Esophagus (tissue), 2 donors: ENCODE results near the gene VPREB1. TPM values are rescaled to one million over a fixed set of nuclear protein-coding genes. Genes with fewer than 3 reads are reported as not detected.
"Not testable (repeated sequence)": the region's sequence is repeated elsewhere in the genome, so short reads cannot be mapped to it uniquely, and the experiment has no call there.

Experiments used
- H3K27ac ChIP-seq, 2 donors: one replicate each; pipeline ENCODE4 v1.5.1; 2013; ENCODE audit warnings: low read depth in 2 of 2, mild to moderate bottlenecking in 2 of 2, inconsistent platforms in 1 of 2, low read length in 1 of 2, moderate library complexity in 1 of 2
- H3K27me3 ChIP-seq, 2 donors: one replicate each; pipeline ENCODE4 v1.6.1; 2013; ENCODE audit warnings: low read length in 2 of 2, control low read depth in 1 of 2, mild to moderate bottlenecking in 1 of 2; ENCODE audit not compliant: insufficient read depth in 2 of 2, control insufficient read depth in 1 of 2
- H3K36me3 ChIP-seq, 2 donors: one replicate each; pipeline ENCODE4 v1.6.1; 2013; ENCODE audit warnings: low read length in 1 of 2; ENCODE audit not compliant: control insufficient read depth in 2 of 2, insufficient read depth in 2 of 2
- H3K4me1 ChIP-seq, 2 donors: one replicate each; pipeline ENCODE4 v1.6.1; 2013; ENCODE audit warnings: low read length in 1 of 2; ENCODE audit not compliant: control insufficient read depth in 2 of 2, insufficient read depth in 2 of 2
- H3K4me3 ChIP-seq, 2 donors: one replicate each; pipeline ENCODE4 v1.5.1; 2013; ENCODE audit warnings: low read length in 2 of 2, mild to moderate bottlenecking in 2 of 2, low read depth in 1 of 2, moderate library complexity in 1 of 2
- H3K9me3 ChIP-seq, 2 donors: one replicate each; pipeline ENCODE4 v1.6.1; 2013; ENCODE audit warnings: mild to moderate bottlenecking in 2 of 2, low read depth in 1 of 2, low read length in 1 of 2, moderate library complexity in 1 of 2; ENCODE audit not compliant: control insufficient read depth in 2 of 2, insufficient read depth in 1 of 2
- WGBS, 2 donors: extraction: QIAGEN DNeasy Blood & Tissue Kit; methylation state at CpG; one replicate each; pipeline ENCODE4 v1.1.7; 2013; 5-methylcytosine and 5-hydroxymethylcytosine counted together
- polyA plus RNA-seq, 2 donors: library from polyadenylated mRNA; stranded (reverse); fragments of 200-250 nt; gene quantifications; one replicate each; pipeline ENCODE4 v1.2.3, GENCODE V29; 2013
- donor health status: healthy with polysubstance abuse.
- donor health status: Bipolar disorder and iron deficiency.

Gene VPREB1
- polyA plus RNA-seq, 2 donors: not detected

GRCh38 chr22:22291129-22291806 is 46.7 kb downstream of the VPREB1 start:
- not testable (repeated sequence) for H3K4me1 ChIP-seq, H3K27me3 ChIP-seq, H3K27ac ChIP-seq, H3K9me3 ChIP-seq, H3K4me3 ChIP-seq, H3K36me3 ChIP-seq
- WGBS, 2 donors: 92 to 97% methylated on average over 3 of the region's 3 CpGs

GRCh38 chr22:22292656-22293055 is 48.1 kb downstream of the VPREB1 start:
- WGBS, 2 donors: 85 to 90% methylated on average over 3 of the region's 3 CpGs
- not testable (repeated sequence) for H3K36me3 ChIP-seq, H3K4me1 ChIP-seq, H3K27me3 ChIP-seq, H3K27ac ChIP-seq, H3K9me3 ChIP-seq, H3K4me3 ChIP-seq

GRCh38 chr22:22293436-22293835 is 48.9 kb downstream of the VPREB1 start:
- not testable (repeated sequence) for H3K27ac ChIP-seq
- WGBS, 2 donors: 90 to 93% methylated on average over 5 to 7 of the region's 7 CpGs

GRCh38 chr22:22294641-22295040 is 50.1 kb downstream of the VPREB1 start:
- WGBS, 2 donors: 95 to 98% methylated on average over 12 to 13 of the region's 13 CpGs
- not testable (repeated sequence) for H3K4me3 ChIP-seq

More at GRCh38 chr22:22293436-22293835, 48.9 kb downstream of the VPREB1 start:
- not testable (repeated sequence) for H3K4me1 ChIP-seq, H3K36me3 ChIP-seq, H3K27me3 ChIP-seq, H3K9me3 ChIP-seq, H3K4me3 ChIP-seq

More at GRCh38 chr22:22294641-22295040, 50.1 kb downstream of the VPREB1 start:
- H3K4me1 ChIP-seq, H3K27ac ChIP-seq, H3K36me3 ChIP-seq, H3K27me3 ChIP-seq, H3K9me3 ChIP-seq: not testable (repeated sequence)
